H9 (cell line): ENCODE data around the gene CEP63. TPM values are rescaled to one million over a fixed set of nuclear protein-coding genes. Genes with fewer than 3 reads are reported as not detected.

Experiments
- DNase-seq: peaks from one replicate; pipeline ENCODE4 v3.0.0-alpha.2; 2017
- H2AFZ ChIP-seq: one replicate; pipeline ENCODE4 v1.6.1; 2013; ENCODE audit warnings: mild to moderate bottlenecking, low read length, control low read depth, moderate library complexity
- H2AK5ac ChIP-seq: 2 replicates; pipeline ENCODE4 v1.6.1; 2013; ENCODE audit warnings: low read length, control low read depth, mixed read lengths; ENCODE audit not compliant: insufficient read length
- H2BK120ac ChIP-seq: one replicate; pipeline ENCODE4 v1.6.1; 2013; ENCODE audit warnings: low read depth, mild to moderate bottlenecking, low read length, control low read depth, inconsistent platforms; ENCODE audit not compliant: poor library complexity, severe bottlenecking
- H2BK12ac ChIP-seq: 2 replicates; pipeline ENCODE4 v1.6.1; 2013; ENCODE audit warnings: low read length, control low read depth, mixed read lengths, low read depth; ENCODE audit not compliant: insufficient read length
- H2BK15ac ChIP-seq: 2 replicates; pipeline ENCODE4 v1.6.1; 2013; ENCODE audit warnings: low read depth, low read length, control low read depth
- H2BK20ac ChIP-seq: one replicate; pipeline ENCODE4 v1.6.1; 2013; ENCODE audit warnings: low read depth, mild to moderate bottlenecking, low read length, control low read depth, inconsistent platforms; ENCODE audit not compliant: poor library complexity, severe bottlenecking
- H2BK5ac ChIP-seq: 2 replicates; pipeline ENCODE4 v1.6.1; 2013; ENCODE audit warnings: low read length, control low read depth, mixed read lengths; ENCODE audit not compliant: insufficient read length
- H3K14ac ChIP-seq: 2 replicates; pipeline ENCODE4 v1.6.1; 2013; ENCODE audit warnings: low read length, control low read depth; ENCODE audit not compliant: insufficient read depth
- H3K18ac ChIP-seq: 2 replicates; pipeline ENCODE4 v1.6.1; 2013; ENCODE audit warnings: low read depth, mild to moderate bottlenecking, mixed read lengths, low read length, control low read depth; ENCODE audit not compliant: insufficient read length
- H3K23ac ChIP-seq: 2 replicates; pipeline ENCODE4 v1.6.1; 2013; ENCODE audit warnings: low read length, control low read depth, mixed read lengths, low read depth; ENCODE audit not compliant: insufficient read length
- H3K23me2 ChIP-seq: 2 replicates; pipeline ENCODE4 v1.6.1; 2013; ENCODE audit warnings: low read depth, mild to moderate bottlenecking, mixed read lengths, low read length, control low read depth; ENCODE audit not compliant: insufficient read length, poor library complexity, severe bottlenecking
- H3K27ac ChIP-seq: 2 replicates; pipeline ENCODE4 v1.5.1; 2013; ENCODE audit warnings: low read length, control low read depth, mixed read lengths, low read depth; ENCODE audit not compliant: insufficient read length
- H3K27me3 ChIP-seq: 2 replicates; pipeline ENCODE4 v1.6.1; 2013; ENCODE audit warnings: low read length, control low read depth, inconsistent platforms; ENCODE audit not compliant: insufficient read depth
- H3K4ac ChIP-seq: 2 replicates; pipeline ENCODE4 v1.6.1; 2013; ENCODE audit warnings: low read depth, mild to moderate bottlenecking, control low read depth, inconsistent platforms, low read length, moderate library complexity
- H3K4me1 ChIP-seq: 2 replicates; pipeline ENCODE4 v1.6.1; 2013; ENCODE audit warnings: low read length, control low read depth, inconsistent platforms; ENCODE audit not compliant: insufficient read depth
- H3K4me2 ChIP-seq: 2 replicates; pipeline ENCODE4 v1.6.1; 2013; ENCODE audit warnings: low read length, control low read depth, mixed read lengths; ENCODE audit not compliant: insufficient read length, insufficient read depth
- H3K56ac ChIP-seq: 2 replicates; pipeline ENCODE4 v1.6.1; 2013; ENCODE audit warnings: low read depth, mild to moderate bottlenecking, mixed read lengths, low read length, control low read depth; ENCODE audit not compliant: insufficient read length
- H3K79me1 ChIP-seq: 2 replicates; pipeline ENCODE4 v1.6.1; 2013; ENCODE audit warnings: low read depth, mild to moderate bottlenecking, moderate library complexity, low read length, control low read depth, inconsistent platforms; ENCODE audit not compliant: insufficient read depth, poor library complexity, severe bottlenecking
- H3K79me2 ChIP-seq: 2 replicates; pipeline ENCODE4 v1.6.1; 2013; ENCODE audit warnings: low read length, control low read depth, inconsistent platforms; ENCODE audit not compliant: insufficient read depth
- H3K9ac ChIP-seq: 2 replicates; pipeline ENCODE4 v1.6.1; 2013; ENCODE audit warnings: low read length, control low read depth, mixed read lengths; ENCODE audit not compliant: insufficient read length; ENCODE audit errors: extremely low read depth
- H3K9me3 ChIP-seq: one replicate; pipeline ENCODE4 v1.6.1; 2013; ENCODE audit warnings: low read depth, low read length, inconsistent platforms; ENCODE audit not compliant: control insufficient read depth
- H3T11ph ChIP-seq: one replicate; pipeline ENCODE4 v1.6.1; 2013; ENCODE audit warnings: mild to moderate bottlenecking, low read length, control low read depth, inconsistent platforms
- H4K20me1 ChIP-seq: one replicate; pipeline ENCODE4 v1.6.1; 2013; ENCODE audit not compliant: control insufficient read depth, insufficient read length, insufficient read depth
- H4K5ac ChIP-seq: 2 replicates; pipeline ENCODE4 v1.6.1; 2013; ENCODE audit warnings: low read depth, mild to moderate bottlenecking, mixed read lengths, low read length, control low read depth; ENCODE audit not compliant: insufficient read length
- H4K8ac ChIP-seq: replicated peaks from 2 replicates; pipeline ENCODE4 v1.6.1; 2013; ENCODE audit warnings: low read length, control low read depth, mixed read lengths, low read depth; ENCODE audit not compliant: insufficient read length
- H4K91ac ChIP-seq: 2 replicates; pipeline ENCODE4 v1.6.1; 2013; ENCODE audit warnings: low read depth, mild to moderate bottlenecking, moderate library complexity, mixed read lengths, low read length, control low read depth; ENCODE audit not compliant: insufficient read length
- H3K27ac Mint-ChIP-seq, 3 experiments: 2 replicates in 2 of 3; 3 replicates in 1 of 3; pipeline ENCODE4 v1.8.0; 2020 to 2021; ENCODE audit warnings: mixed read lengths in 3 of 3, mild to moderate bottlenecking in 1 of 3, moderate library complexity in 1 of 3
- H3K27me3 Mint-ChIP-seq: 2 replicates; pipeline ENCODE4 v1.8.0; 2021; ENCODE audit warnings: low read depth, mild to moderate bottlenecking, moderate library complexity, mixed read lengths
- H3K36me3 Mint-ChIP-seq, 3 experiments: 2 replicates in 2 of 3; 3 replicates in 1 of 3; pipeline ENCODE4 v1.8.0; 2020 to 2021; ENCODE audit warnings: low read depth in 3 of 3, mixed read lengths in 3 of 3; ENCODE audit not compliant: insufficient read depth in 1 of 3
- H3K4me1 Mint-ChIP-seq, 2 experiments: 2 replicates each; pipeline ENCODE4 v1.8.0; 2020; ENCODE audit warnings: mixed read lengths in 2 of 2
- H3K4me3 Mint-ChIP-seq, 2 experiments: 2 replicates in 1 of 2; 3 replicates in 1 of 2; pipeline ENCODE4 v1.8.0; 2020 to 2021; ENCODE audit warnings: mild to moderate bottlenecking in 2 of 2, mixed read lengths in 2 of 2, moderate library complexity in 1 of 2
- H3K9me3 Mint-ChIP-seq, 2 experiments: 2 replicates in 1 of 2; 3 replicates in 1 of 2; pipeline ENCODE4 v1.8.0; 2020; ENCODE audit warnings: mild to moderate bottlenecking in 2 of 2, mixed read lengths in 2 of 2, moderate library complexity in 1 of 2
- WGBS: extraction: QIAGEN DNeasy Blood & Tissue Kit; methylation state at CpG from one replicate; pipeline ENCODE4 v1.1.7; 2013; ENCODE audit warnings: missing lambda C conversion rate, low lambda C conversion rate, mixed read lengths; ENCODE audit not compliant: insufficient read length; ENCODE audit errors: extremely low coverage; 5-methylcytosine and 5-hydroxymethylcytosine counted together
- total RNA-seq: library from RNA; stranded (reverse); gene quantifications from 2 replicates; pipeline ENCODE4 v1.2.1, GENCODE V29; 2021
- TF ChIP-seq, protein P1 (sequence below): fragments of 200-600 bp; sonication (generic); conservative IDR thresholded peaks from 3 replicates; pipeline ENCODE4 v1.8.0; 2021; ENCODE audit warnings: antibody characterized with exemption, mild to moderate bottlenecking

CEP63 gene
- total RNA-seq, 1 experiment from 2014 or later, result 16.2 TPM

GRCh38 chr3:134487406-134487805, 1.5 kb downstream of the CEP63 start:
- 100% methylated on average over 1 of the region's 5 CpGs for WGBS
- H3K23ac ChIP-seq, result no peak overlapping the region
- H2BK20ac ChIP-seq, result no peak overlapping the region
- no peak for DNase-seq
- Mint-ChIP-seq H3K4me1 (peaks cover 22 to 24% of the 10 kb centered on the region in 2 experiments), H3K27ac (peak overlapping the region in 1 of 3 experiments; percentile 74; a peak in 1 of 7 replicates), H3K9me3 (no peaks in the 10 kb centered on the region), H3K27me3 (no peaks in the 10 kb centered on the region), H3K36me3 (peaks cover 3 to 18% (median 6%) of the 10 kb centered on the region in 3 experiments), H3K4me3 (peak overlapping the region; percentile 96 to 98)
- no peak overlapping the region for H3K4ac ChIP-seq
- no peak overlapping the region for H4K8ac ChIP-seq
- H3K14ac ChIP-seq, result no peak overlapping the region
- no peak overlapping the region for H3K27ac ChIP-seq
- no peaks in the 10 kb centered on the region for H3K79me1 ChIP-seq
- peaks cover 2% of the 10 kb centered on the region; the same call in 1 of the 2 replicates for H3K4me1 ChIP-seq
- no peaks in the 10 kb centered on the region for H3K9me3 ChIP-seq
- no peak overlapping the region for H3T11ph ChIP-seq
- no peak overlapping the region for H2BK5ac ChIP-seq
- H3K4me2 ChIP-seq, result no peak overlapping the region
- no peak overlapping the region for H2AFZ ChIP-seq
- no peak overlapping the region for H2BK15ac ChIP-seq
- no peak overlapping the region for H3K56ac ChIP-seq
- no peak overlapping the region for H3K18ac ChIP-seq
- TF ChIP-seq, protein P1, sequence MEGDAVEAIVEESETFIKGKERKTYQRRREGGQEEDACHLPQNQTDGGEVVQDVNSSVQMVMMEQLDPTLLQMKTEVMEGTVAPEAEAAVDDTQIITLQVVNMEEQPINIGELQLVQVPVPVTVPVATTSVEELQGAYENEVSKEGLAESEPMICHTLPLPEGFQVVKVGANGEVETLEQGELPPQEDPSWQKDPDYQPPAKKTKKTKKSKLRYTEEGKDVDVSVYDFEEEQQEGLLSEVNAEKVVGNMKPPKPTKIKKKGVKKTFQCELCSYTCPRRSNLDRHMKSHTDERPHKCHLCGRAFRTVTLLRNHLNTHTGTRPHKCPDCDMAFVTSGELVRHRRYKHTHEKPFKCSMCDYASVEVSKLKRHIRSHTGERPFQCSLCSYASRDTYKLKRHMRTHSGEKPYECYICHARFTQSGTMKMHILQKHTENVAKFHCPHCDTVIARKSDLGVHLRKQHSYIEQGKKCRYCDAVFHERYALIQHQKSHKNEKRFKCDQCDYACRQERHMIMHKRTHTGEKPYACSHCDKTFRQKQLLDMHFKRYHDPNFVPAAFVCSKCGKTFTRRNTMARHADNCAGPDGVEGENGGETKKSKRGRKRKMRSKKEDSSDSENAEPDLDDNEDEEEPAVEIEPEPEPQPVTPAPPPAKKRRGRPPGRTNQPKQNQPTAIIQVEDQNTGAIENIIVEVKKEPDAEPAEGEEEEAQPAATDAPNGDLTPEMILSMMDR, result no peak
- H3K9ac ChIP-seq, result no peak overlapping the region
- H3K23me2 ChIP-seq, result peaks cover 11% of the 10 kb centered on the region
- H4K20me1 ChIP-seq, result no peaks in the 10 kb centered on the region
- H3K27me3 ChIP-seq, result no peaks in the 10 kb centered on the region
- no peak overlapping the region for H2BK120ac ChIP-seq
- no peak overlapping the region for H4K91ac ChIP-seq
- no peak overlapping the region for H2AK5ac ChIP-seq
- no peak overlapping the region for H2BK12ac ChIP-seq
- H3K79me2 ChIP-seq, result no peaks in the 10 kb centered on the region; the same call in 1 of the 2 replicates
- H4K5ac ChIP-seq, result no peak overlapping the region
